Activated T-cell treated with anti-CD3 and anti-CD28 coated beads, Interleukin-2, amount 50 U/mL, for 72 hours (primary cell): ENCODE data around the gene RPAP3. TPM values are rescaled to one million over a fixed set of nuclear protein-coding genes. Genes with fewer than 3 reads are reported as not detected.

Experiments
- ATAC-seq, 2 donors: fragments of 150-1000 bp; cut with Tn5 transposase; replicated peaks in 1 of 2; 2 replicates each; pipeline ENCODE4 v1.10.0; 2021; ENCODE audit warnings: moderate library complexity in 2 of 2, mild to moderate bottlenecking in 1 of 2
- DNase-seq, 2 donors: peaks; one replicate each; pipeline ENCODE4 v3.0.0; 2021 to 2022; ENCODE audit warnings: mixed read lengths in 1 of 2
- H3K27ac Mint-ChIP-seq: one replicate; pipeline ENCODE4 v1.8.0; 2022; ENCODE audit warnings: mild to moderate bottlenecking, moderate library complexity, mixed read lengths
- H3K27me3 Mint-ChIP-seq: one replicate; pipeline ENCODE4 v1.8.0; 2022; ENCODE audit warnings: low read depth, mixed read lengths
- H3K36me3 Mint-ChIP-seq, 2 donors: one replicate each; pipeline ENCODE4 v1.8.0; 2022; ENCODE audit warnings: mixed read lengths in 2 of 2, mild to moderate bottlenecking in 1 of 2; ENCODE audit not compliant: insufficient read depth in 2 of 2
- H3K4me1 Mint-ChIP-seq: one replicate; pipeline ENCODE4 v1.8.0; 2022; ENCODE audit warnings: low read depth, mixed read lengths
- H3K4me3 Mint-ChIP-seq, 2 donors: one replicate each; pipeline ENCODE4 v1.8.0; 2022; ENCODE audit warnings: mild to moderate bottlenecking in 2 of 2, mixed read lengths in 2 of 2, moderate library complexity in 2 of 2
- H3K9me3 Mint-ChIP-seq, 2 donors: one replicate each; pipeline ENCODE4 v1.8.0; 2022; ENCODE audit warnings: mixed read lengths in 2 of 2
- total RNA-seq, 2 donors: library from RNA; stranded (reverse); gene quantifications; one replicate each; pipeline ENCODE4 v1.2.3, GENCODE V29; 2022

RPAP3 gene
- total RNA-seq, 2 donors from 2014 or later, result 34.4 to 36.0 TPM

DNA sequence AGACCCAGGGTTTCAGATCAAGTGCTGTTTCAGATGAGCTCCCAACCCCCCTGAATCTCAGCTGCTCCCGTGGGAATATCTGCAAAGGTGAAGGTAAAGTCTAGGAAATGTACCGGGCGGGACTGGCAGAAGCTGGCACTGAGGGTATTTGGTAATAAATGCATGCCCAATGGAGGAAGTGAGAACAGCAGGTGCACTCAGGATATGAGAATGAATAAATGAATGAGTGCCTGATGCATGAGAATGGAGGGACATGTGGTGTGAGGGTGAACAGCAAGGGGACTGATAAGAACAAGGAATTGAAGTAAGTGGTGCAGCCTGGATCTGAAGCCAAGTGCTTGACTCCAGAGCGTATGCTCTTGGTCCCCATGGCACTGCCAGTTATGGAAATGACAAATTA is 41.3 kb upstream of the RPAP3 start:
- peaks cover 9% of the 10 kb centered on the region for H3K4me1 Mint-ChIP-seq
- H3K36me3 Mint-ChIP-seq, result no peaks in the 10 kb centered on the region
- DNase-seq (no peak), ATAC-seq (no peak)
- no peaks in the 10 kb centered on the region for H3K9me3 Mint-ChIP-seq
- H3K27me3 Mint-ChIP-seq, result peaks cover 8% of the 10 kb centered on the region
- H3K4me3 Mint-ChIP-seq, result no peak overlapping the region
- no peak overlapping the region for H3K27ac Mint-ChIP-seq

- Mint-ChIP-seq H3K9me3 (no peaks in the 10 kb centered on the region), H3K4me3 (no peak overlapping the region), H3K4me1 (peaks cover 10% of the 10 kb centered on the region), H3K36me3 (no peaks in the 10 kb centered on the region), H3K27me3 (peaks cover 8% of the 10 kb centered on the region), H3K27ac (no peak overlapping the region)
- no peak for ATAC-seq
- no peak for DNase-seq
These were observed 40.7 kb upstream of the RPAP3 start for GRCh38 chr12:47746523-47746922.

GRCh38 chr12:47746073-47746472 is 40.2 kb upstream of the RPAP3 start:
- ATAC-seq, result no peak

GRCh38 chr12:47745485-47746041 is 39.7 kb upstream of the RPAP3 start:
- DNase-seq, result no peak
- Mint-ChIP-seq H3K27me3 (peaks cover 8% of the 10 kb centered on the region), H3K4me3 (no peak overlapping the region), H3K36me3 (no peaks in the 10 kb centered on the region), H3K9me3 (no peaks in the 10 kb centered on the region), H3K4me1 (peaks cover 19% of the 10 kb centered on the region), H3K27ac (no peak overlapping the region)
- no peak for ATAC-seq

More at GRCh38 chr12:47746073-47746472, 40.2 kb upstream of the RPAP3 start:
- Mint-ChIP-seq H3K4me3 (no peak overlapping the region), H3K9me3 (no peaks in the 10 kb centered on the region), H3K4me1 (peaks cover 15% of the 10 kb centered on the region), H3K27ac (no peak overlapping the region), H3K27me3 (peaks cover 8% of the 10 kb centered on the region), H3K36me3 (no peaks in the 10 kb centered on the region)
- no peak for DNase-seq

DNA sequence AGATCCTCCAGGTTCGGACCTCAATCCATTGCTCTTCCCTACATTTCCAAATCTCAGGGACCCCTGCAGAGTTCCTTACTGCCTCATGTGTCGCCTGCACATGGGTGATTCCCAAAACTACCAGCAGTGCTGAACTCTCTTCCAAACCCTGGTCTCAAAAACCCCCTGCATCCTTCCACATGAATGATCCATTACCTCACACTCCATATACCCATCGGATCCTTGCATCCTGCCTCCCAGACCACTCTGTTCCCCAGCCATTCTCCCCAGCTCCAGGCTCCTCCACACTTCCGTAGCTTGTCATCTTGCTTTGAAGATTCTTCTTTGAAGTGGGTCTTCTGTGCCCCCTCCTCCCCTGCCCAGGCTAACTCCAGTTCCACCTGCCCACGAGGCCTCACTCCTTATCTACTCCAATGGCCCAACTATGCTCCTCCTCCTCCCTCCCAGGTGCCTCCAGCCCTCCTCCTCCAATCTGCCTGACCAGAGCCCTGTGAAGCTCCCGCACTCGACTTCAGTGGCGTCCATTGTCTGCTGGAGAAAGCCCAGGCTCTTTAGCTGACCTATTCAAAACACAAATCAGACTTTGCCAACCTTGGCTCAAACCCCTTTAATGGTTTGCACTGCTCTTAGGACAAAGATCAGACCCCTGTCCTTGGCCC is 39.1 kb upstream of the RPAP3 start:
- no peaks in the 10 kb centered on the region for H3K36me3 Mint-ChIP-seq
- H3K27ac Mint-ChIP-seq, result no peak overlapping the region
- DNase-seq (no peak), ATAC-seq (no peak)
- peaks cover 19% of the 10 kb centered on the region for H3K4me1 Mint-ChIP-seq
- H3K4me3 Mint-ChIP-seq, result no peak overlapping the region
- peaks cover 8% of the 10 kb centered on the region for H3K27me3 Mint-ChIP-seq
- H3K9me3 Mint-ChIP-seq, result no peaks in the 10 kb centered on the region

GRCh38 chr12:47744005-47744651 is 38.3 kb upstream of the RPAP3 start:
- H3K36me3 Mint-ChIP-seq, result no peaks in the 10 kb centered on the region
- peak in 1 of 2 donors; percentile 42 for ATAC-seq
- peaks cover 26% of the 10 kb centered on the region for H3K4me1 Mint-ChIP-seq
- DNase-seq, result peak; percentile 59 to 60
- no peaks in the 10 kb centered on the region for H3K9me3 Mint-ChIP-seq
- peaks cover 8% of the 10 kb centered on the region for H3K27me3 Mint-ChIP-seq
- no peak overlapping the region for H3K27ac Mint-ChIP-seq
- no peak overlapping the region for H3K4me3 Mint-ChIP-seq

DNA sequence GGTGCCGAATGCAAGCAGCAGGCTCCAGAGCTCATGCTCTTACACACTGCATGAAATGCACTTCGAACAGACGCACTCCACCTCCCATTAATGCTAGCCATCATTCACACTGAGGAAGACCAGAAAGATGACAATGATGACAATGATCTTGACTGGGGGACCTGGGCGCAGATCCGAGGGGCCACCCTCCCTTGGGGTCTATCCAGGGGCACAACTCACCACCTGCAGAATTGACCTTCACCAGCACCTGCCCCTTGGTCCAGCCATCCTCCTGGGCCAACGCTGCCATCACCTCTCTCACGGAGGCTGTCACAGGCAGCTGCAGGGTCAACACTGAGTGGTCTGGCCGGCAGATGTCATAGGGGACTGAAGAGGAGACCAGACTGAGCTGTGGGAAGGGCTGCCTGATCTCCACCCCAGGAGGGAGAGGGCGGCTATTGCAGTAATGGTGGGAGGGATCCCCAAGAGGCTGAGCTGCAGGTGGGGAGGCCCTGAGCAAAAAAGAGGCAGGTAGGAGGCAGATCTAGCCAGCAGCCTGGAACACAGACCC is 37.6 kb upstream of the RPAP3 start:
- DNase-seq (no peak), ATAC-seq (no peak)
- Mint-ChIP-seq H3K36me3 (no peaks in the 10 kb centered on the region), H3K9me3 (no peaks in the 10 kb centered on the region), H3K27ac (no peak overlapping the region), H3K4me1 (peaks cover 26% of the 10 kb centered on the region), H3K4me3 (no peak overlapping the region), H3K27me3 (peaks cover 8% of the 10 kb centered on the region)

GRCh38 chr12:47742253-47742825 is 36.5 kb upstream of the RPAP3 start:
- Mint-ChIP-seq H3K36me3 (no peaks in the 10 kb centered on the region), H3K4me3 (no peak overlapping the region), H3K27ac (no peak overlapping the region), H3K27me3 (peaks cover 8% of the 10 kb centered on the region), H3K4me1 (peaks cover 26% of the 10 kb centered on the region), H3K9me3 (no peaks in the 10 kb centered on the region)
- ATAC-seq, result peak; percentile 54 to 62
- peak; percentile 75 to 84 for DNase-seq

DNA sequence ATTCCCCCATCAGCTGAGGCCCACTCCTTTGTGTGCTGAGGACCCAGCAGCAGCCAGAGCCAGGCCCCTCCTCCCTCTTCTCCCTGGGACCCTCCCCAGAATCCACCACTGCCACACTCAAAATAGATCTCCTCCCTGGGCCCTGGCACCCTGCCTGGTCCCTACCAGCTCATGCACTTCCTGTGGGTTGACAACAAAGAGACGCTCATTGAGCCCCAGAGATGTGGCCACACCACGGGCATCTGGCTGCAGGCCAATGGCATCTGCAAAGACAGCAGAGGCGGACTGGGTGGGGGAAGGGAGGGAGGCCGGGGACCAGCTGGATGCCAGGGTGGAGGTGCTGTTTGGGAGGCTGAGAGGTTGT is 35.5 kb upstream of the RPAP3 start:
- Mint-ChIP-seq H3K27ac (no peak overlapping the region), H3K4me1 (peaks cover 26% of the 10 kb centered on the region)
- ATAC-seq, result peak; percentile 81 to 84

GRCh38 chr12:47740606-47741339 is 34.9 kb upstream of the RPAP3 start:
- no peaks in the 10 kb centered on the region for H3K9me3 Mint-ChIP-seq
- DNase-seq, result no peak
- no peaks in the 10 kb centered on the region for H3K36me3 Mint-ChIP-seq
- peak overlapping the region in 1 of 2 donors; percentile 7 for H3K4me3 Mint-ChIP-seq
- H3K27ac Mint-ChIP-seq, result no peak overlapping the region
- ATAC-seq, result no peak
- peaks cover 8% of the 10 kb centered on the region for H3K27me3 Mint-ChIP-seq
- H3K4me1 Mint-ChIP-seq, result peaks cover 26% of the 10 kb centered on the region

More for the DNA sequence above, 35.5 kb upstream of the RPAP3 start:
- no peaks in the 10 kb centered on the region for H3K36me3 Mint-ChIP-seq
- H3K27me3 Mint-ChIP-seq, result peaks cover 8% of the 10 kb centered on the region
- peak; percentile 77 to 79 for DNase-seq
- peak overlapping the region in 1 of 2 donors; percentile 7 for H3K4me3 Mint-ChIP-seq
- H3K9me3 Mint-ChIP-seq, result no peaks in the 10 kb centered on the region

DNA sequence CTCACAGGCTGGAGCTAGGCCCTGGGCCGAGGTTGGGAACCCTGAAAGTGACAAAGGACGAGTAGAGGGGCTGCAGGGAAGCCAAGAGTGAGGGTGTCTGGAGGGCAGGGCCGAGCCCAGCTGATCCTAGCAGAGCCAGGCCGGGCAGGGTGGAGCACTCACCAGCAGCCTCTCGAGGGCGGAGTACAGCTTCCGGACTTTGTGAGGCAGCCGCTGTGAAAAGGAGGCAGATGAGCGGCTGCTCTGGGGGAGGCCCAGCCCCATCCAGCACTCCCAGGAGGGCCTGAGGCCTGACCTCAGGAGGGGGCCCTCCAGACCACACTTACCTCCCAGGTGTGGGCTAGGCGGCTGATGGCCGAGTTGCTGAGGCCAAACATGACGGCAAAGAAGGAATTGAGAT is 34.1 kb upstream of the RPAP3 start:
- no peak overlapping the region for H3K4me3 Mint-ChIP-seq
- peaks cover 24% of the 10 kb centered on the region for H3K4me1 Mint-ChIP-seq
- DNase-seq (no peak), ATAC-seq (no peak)
- H3K27ac Mint-ChIP-seq, result no peak overlapping the region
- no peaks in the 10 kb centered on the region for H3K36me3 Mint-ChIP-seq
- peaks cover 6% of the 10 kb centered on the region for H3K27me3 Mint-ChIP-seq
- no peaks in the 10 kb centered on the region for H3K9me3 Mint-ChIP-seq

- ATAC-seq, result no peak
- Mint-ChIP-seq H3K4me3 (no peak overlapping the region), H3K27me3 (no peaks in the 10 kb centered on the region), H3K4me1 (peaks cover 21% of the 10 kb centered on the region), H3K36me3 (no peaks in the 10 kb centered on the region), H3K9me3 (no peaks in the 10 kb centered on the region), H3K27ac (no peak overlapping the region)
- no peak for DNase-seq
These were observed 33.5 kb upstream of the RPAP3 start for GRCh38 chr12:47739297-47739696.
